Kidney epithelial cell (primary cell): ENCODE data around the gene KRR1. TPM values are rescaled to one million over a fixed set of nuclear protein-coding genes. Genes with fewer than 3 reads are reported as not detected.

Source experiments
- total RNA-seq: library from RNA; depleted of rRNA; stranded (reverse); fragments of >200 nt; gene quantifications from 2 replicates; pipeline ENCODE4 v1.2.3, GENCODE V29; 2015

The KRR1 gene
- total RNA-seq, 1 donor from 2014 or later: 31.2 TPM

Other genes starting within 250 kb of the KRR1 start
- 0.89 and 1.5 TPM in 2 replicates for gene CAPS2, start 181.3 kb downstream of the KRR1 start, total RNA-seq
- gene GLIPR1L1, start 176.9 kb downstream of the KRR1 start, total RNA-seq: not detected in 2 replicates
- gene GLIPR1L2, start 120.5 kb downstream of the KRR1 start, total RNA-seq: 0.14 and 0.29 TPM in 2 replicates
- 28.4 and 31.9 TPM in 2 replicates for gene GLIPR1, start 30.9 kb downstream of the KRR1 start, total RNA-seq